HEK293 (cell line): ENCODE data around the gene RSPO4.

Experiments used
- CTCF ChIA-PET: fragments of 350-600 bp; formaldehyde crosslinking; extraction: SDS; loops from one replicate; lab custom pipeline; 2021; ENCODE audit warnings: antibody characterized with exemption; lab: Yijun Ruan, JAX
- POLR2A ChIA-PET: fragments of 300-600 bp; formaldehyde crosslinking; extraction: SDS; loops from one replicate; lab custom pipeline; 2020; ENCODE audit warnings: antibody characterized with exemption, inconsistent platforms; lab: Yijun Ruan, JAX
- H3K27ac ChIP-seq: fragments of 200-500 bp; sonication (Bioruptor generic); 2 replicates; pipeline ENCODE4 v1.5.1; 2014; ENCODE audit warnings: low read depth, low read length, control low read depth, inconsistent platforms; ENCODE audit errors: extremely low read depth
- H3K36me3 ChIP-seq, 2 experiments: fragments of 200-500 bp in 1 of 2; sonication (Bioruptor generic) in 1 of 2; 1 replicate in 1 of 2; 2 replicates in 1 of 2; pipeline ENCODE4 v1.5.1; 2014 to 2017; ENCODE audit warnings: inconsistent platforms in 2 of 2, low read length in 2 of 2; ENCODE audit not compliant: control insufficient read depth in 2 of 2, insufficient read depth in 1 of 2
- H3K4me1 ChIP-seq: fragments of 200-500 bp; sonication (Bioruptor generic); 2 replicates; pipeline ENCODE4 v1.5.1; 2014; ENCODE audit warnings: mild to moderate bottlenecking, low read length, inconsistent platforms; ENCODE audit not compliant: control insufficient read depth, insufficient read depth
- H3K4me3 ChIP-seq: 2 replicates; pipeline ENCODE4 v1.5.1; 2011; ENCODE audit warnings: low read depth, mild to moderate bottlenecking, control low read depth, low read length, moderate library complexity
- H3K9me3 ChIP-seq: fragments of 200-500 bp; sonication (Bioruptor generic); 2 replicates; pipeline ENCODE4 v1.5.1; 2014; ENCODE audit warnings: low read depth, low read length, inconsistent platforms; ENCODE audit not compliant: control insufficient read depth, insufficient read depth
- EGR2 ChIP-seq: fragments of 450-650 bp; formaldehyde crosslinking; IDR thresholded peaks from 2 replicates; pipeline ENCODE4 v1.5.1; 2016; ENCODE audit warnings: low read depth, missing biosample characterization, missing genetic modification characterization
- HOXD13 ChIP-seq: sonication (generic); formaldehyde crosslinking; IDR thresholded peaks from 2 replicates; pipeline ENCODE4 v1.8.0; 2022; ENCODE audit warnings: missing genetic modification reagents, borderline replicate concordance
- MYNN ChIP-seq: fragments of 450-650 bp; formaldehyde crosslinking; IDR thresholded peaks from 2 replicates; pipeline ENCODE4 v1.5.1; 2016; ENCODE audit warnings: missing biosample characterization, missing genetic modification characterization, borderline replicate concordance
- ZNF10 ChIP-seq: fragments of 450-650 bp; formaldehyde crosslinking; IDR thresholded peaks from 2 replicates; pipeline ENCODE4 v1.5.1; 2017; ENCODE audit warnings: missing biosample characterization, missing genetic modification characterization
- ZNF16 ChIP-seq: fragments of 450-650 bp; formaldehyde crosslinking; IDR thresholded peaks from 2 replicates; pipeline ENCODE4 v1.5.1; 2016; ENCODE audit warnings: low read depth, missing biosample characterization, missing genetic modification characterization
- ZNF169 ChIP-seq: fragments of 450-650 bp; formaldehyde crosslinking; IDR thresholded peaks from 2 replicates; pipeline ENCODE4 v1.5.1; 2016; ENCODE audit warnings: missing biosample characterization, missing genetic modification characterization
- ZNF23 ChIP-seq: fragments of 450-650 bp; formaldehyde crosslinking; IDR thresholded peaks from 2 replicates; pipeline ENCODE4 v1.5.1; 2016; ENCODE audit warnings: missing biosample characterization, missing genetic modification characterization, borderline replicate concordance
- ZNF366 ChIP-seq: fragments of 450-650 bp; formaldehyde crosslinking; conservative IDR thresholded peaks from 2 replicates; pipeline ENCODE4 v1.5.1; 2016; ENCODE audit warnings: missing biosample characterization, missing genetic modification characterization
- ZNF426 ChIP-seq: fragments of 450-650 bp; formaldehyde crosslinking; IDR thresholded peaks from 2 replicates; pipeline ENCODE4 v1.5.1; 2017; ENCODE audit warnings: missing biosample characterization, missing genetic modification characterization, mild to moderate bottlenecking, inconsistent platforms, moderate library complexity
- ZNF600 ChIP-seq: fragments of 450-650 bp; formaldehyde crosslinking; IDR thresholded peaks from 2 replicates; pipeline ENCODE4 v1.5.1; 2016; ENCODE audit warnings: missing biosample characterization, missing genetic modification characterization
- ZNF654 ChIP-seq: fragments of 450-650 bp; formaldehyde crosslinking; IDR thresholded peaks from 2 replicates; pipeline ENCODE4 v1.5.1; 2016; ENCODE audit warnings: low read depth, missing biosample characterization, missing genetic modification characterization
- ZSCAN23 ChIP-seq: fragments of 450-650 bp; formaldehyde crosslinking; IDR thresholded peaks from 2 replicates; pipeline ENCODE4 v1.5.1; 2016; ENCODE audit warnings: missing biosample characterization, missing genetic modification characterization
- ZXDB ChIP-seq: fragments of 450-650 bp; formaldehyde crosslinking; IDR thresholded peaks from 2 replicates; pipeline ENCODE4 v1.5.1; 2016; ENCODE audit warnings: missing biosample characterization, missing genetic modification characterization
- TF ChIP-seq, protein P1 (sequence below): fragments of 450-650 bp; formaldehyde crosslinking; IDR thresholded peaks from 2 replicates; pipeline ENCODE4 v1.5.1; 2016; ENCODE audit warnings: missing biosample characterization, missing genetic modification characterization
- TF ChIP-seq, protein P2 (sequence below): fragments of 450-650 bp; formaldehyde crosslinking; IDR thresholded peaks from 2 replicates; pipeline ENCODE4 v1.5.1; 2016; ENCODE audit warnings: missing biosample characterization, missing genetic modification characterization
- TF ChIP-seq, protein P3 (sequence below): fragments of 450-650 bp; formaldehyde crosslinking; IDR thresholded peaks from 2 replicates; pipeline ENCODE4 v1.5.0; 2017; ENCODE audit warnings: missing biosample characterization, missing genetic modification characterization, borderline replicate concordance
- TF ChIP-seq, protein P4 (sequence below): fragments of 450-650 bp; formaldehyde crosslinking; IDR thresholded peaks from 2 replicates; pipeline ENCODE4 v1.5.1; 2016; ENCODE audit warnings: missing biosample characterization, missing genetic modification characterization
- TF ChIP-seq, protein P5 (sequence below): fragments of 450-650 bp; formaldehyde crosslinking; IDR thresholded peaks from 2 replicates; pipeline ENCODE4 v1.5.1; 2016; ENCODE audit warnings: missing biosample characterization, missing genetic modification characterization
- TF ChIP-seq, protein P6 (sequence below): fragments of 450-650 bp; formaldehyde crosslinking; IDR thresholded peaks from 2 replicates; pipeline ENCODE4 v1.5.1; 2016; ENCODE audit warnings: missing biosample characterization, missing genetic modification characterization, low read depth

Gene RSPO4

DNA sequence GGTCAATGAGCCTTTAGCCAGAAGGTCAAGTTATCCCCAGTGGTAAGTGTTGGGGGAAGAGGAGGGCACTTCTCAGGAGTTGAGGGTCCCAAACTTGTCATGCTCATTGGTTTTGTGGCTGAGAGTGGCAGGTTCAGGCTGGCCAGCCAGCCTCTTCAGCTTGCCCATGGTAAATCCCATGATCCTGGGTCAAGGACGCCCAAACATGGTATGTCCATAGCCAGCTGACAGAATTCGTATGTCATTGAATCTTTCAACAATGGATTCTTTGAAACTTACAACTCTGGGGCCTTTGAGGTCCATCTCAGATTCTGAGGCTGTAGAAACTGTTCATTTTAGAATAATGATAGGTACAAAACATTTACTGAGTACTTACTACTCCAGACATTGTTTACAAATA is 36.1 kb upstream of the RSPO4 start (continued):
- TF ChIP-seq, protein P1, sequence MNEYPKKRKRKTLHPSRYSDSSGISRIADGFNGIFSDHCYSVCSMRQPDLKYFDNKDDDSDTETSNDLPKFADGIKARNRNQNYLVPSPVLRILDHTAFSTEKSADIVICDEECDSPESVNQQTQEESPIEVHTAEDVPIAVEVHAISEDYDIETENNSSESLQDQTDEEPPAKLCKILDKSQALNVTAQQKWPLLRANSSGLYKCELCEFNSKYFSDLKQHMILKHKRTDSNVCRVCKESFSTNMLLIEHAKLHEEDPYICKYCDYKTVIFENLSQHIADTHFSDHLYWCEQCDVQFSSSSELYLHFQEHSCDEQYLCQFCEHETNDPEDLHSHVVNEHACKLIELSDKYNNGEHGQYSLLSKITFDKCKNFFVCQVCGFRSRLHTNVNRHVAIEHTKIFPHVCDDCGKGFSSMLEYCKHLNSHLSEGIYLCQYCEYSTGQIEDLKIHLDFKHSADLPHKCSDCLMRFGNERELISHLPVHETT: no peak

DNA sequence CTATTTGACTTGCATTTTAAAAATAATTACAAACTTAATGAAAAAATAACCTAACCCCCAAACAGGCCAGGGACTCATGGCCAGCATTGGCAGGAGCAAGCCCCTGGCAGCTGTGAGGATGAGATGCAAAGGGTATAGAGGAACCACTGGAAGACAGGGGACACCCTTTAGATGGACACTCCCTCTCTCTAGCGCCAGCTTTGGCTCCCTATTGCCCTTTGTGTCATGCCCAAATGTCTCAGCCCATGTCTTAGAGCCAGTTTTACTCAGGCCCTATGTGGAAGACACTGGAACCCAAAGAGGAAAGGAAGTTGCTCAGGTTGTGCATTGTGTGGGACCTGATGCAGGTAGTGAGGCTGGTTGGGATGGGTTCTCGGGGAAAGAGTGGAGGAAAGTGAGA is 34.9 kb upstream of the RSPO4 start:
- TF ChIP-seq ZSCAN23 (tag by site-specific recombination) (no peak), ZNF654 (tag by site-specific recombination) (no peak), ZNF16 (peak; percentile 86)
- H3K4me1 ChIP-seq: no peaks in the 10 kb centered on the region
- POLR2A ChIA-PET: no interaction called here
- H3K4me3 ChIP-seq: no peak overlapping the region
- H3K9me3 ChIP-seq: no peaks in the 10 kb centered on the region
- no peaks in the 10 kb centered on the region for H3K36me3 ChIP-seq
- no peak overlapping the region for H3K27ac ChIP-seq
- CTCF ChIA-PET: interaction anchor here (0.7 kb wide), 1 partner anchor 148 kb away, joined by 4 read pairs; no protein-coding TSS in a partner anchor

DNA sequence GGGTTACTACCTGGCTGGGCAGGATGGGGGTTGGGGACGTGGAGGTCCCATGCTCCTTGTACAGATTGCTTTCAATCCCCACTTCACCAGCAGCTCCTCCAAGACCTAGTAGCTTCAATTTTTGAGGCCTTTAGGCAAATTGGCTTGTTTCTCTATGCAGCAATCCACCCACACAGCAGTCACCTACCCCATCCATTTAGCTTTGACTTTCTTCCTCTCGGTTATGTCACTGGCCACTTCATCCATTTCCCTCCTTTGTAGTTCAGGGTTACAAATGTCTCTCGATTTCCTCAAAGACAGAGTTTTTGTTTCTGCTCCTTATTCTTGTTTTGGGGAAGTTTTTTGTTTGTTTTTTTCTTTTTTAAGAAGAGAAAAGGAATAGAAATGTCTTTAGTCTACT is 33.4 kb upstream of the RSPO4 start:
- POLR2A ChIA-PET: no interaction called here
- H3K9me3 ChIP-seq: no peaks in the 10 kb centered on the region
- TF ChIP-seq ZXDB (tag by site-specific recombination) (no peak), MYNN (tag by site-specific recombination) (no peak), ZNF23 (no peak)
- TF ChIP-seq, all 188 proteins: peak for 0
- Histone ChIP-seq H3K36me3 (no peaks in the 10 kb centered on the region), H3K27ac (no peak overlapping the region), H3K4me3 (no peak overlapping the region), H3K4me1 (no peaks in the 10 kb centered on the region)
- CTCF ChIA-PET: interaction anchor here (0.7 kb wide), 1 partner anchor 31 kb away, joined by 3 read pairs; no protein-coding TSS in a partner anchor

DNA sequence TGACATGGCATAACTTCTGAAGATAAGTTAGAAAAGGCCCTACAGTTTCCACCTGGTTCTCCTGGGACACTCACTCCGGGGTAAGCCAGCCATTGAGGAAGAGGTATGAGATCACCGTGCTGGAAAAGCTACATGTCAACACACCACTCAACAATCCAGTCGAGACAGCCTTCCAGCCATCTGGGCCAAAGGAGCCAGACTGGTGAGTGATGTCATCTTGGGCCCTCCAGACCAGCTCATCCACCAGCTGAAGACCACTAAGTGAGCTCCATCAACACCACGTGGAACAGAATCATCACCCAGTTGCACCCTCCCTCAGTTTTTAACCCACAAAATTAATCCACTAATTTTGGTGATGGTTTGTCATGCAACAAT is 32.3 kb upstream of the RSPO4 start:
- Histone ChIP-seq H3K4me1 (no peaks in the 10 kb centered on the region), H3K9me3 (no peaks in the 10 kb centered on the region), H3K27ac (no peak overlapping the region), H3K4me3 (no peak overlapping the region), H3K36me3 (no peaks in the 10 kb centered on the region)
- ChIA-PET CTCF (interaction anchor here (0.8 kb wide), 1 partner anchor 179 kb away, joined by 3 read pairs; no protein-coding TSS in a partner anchor), POLR2A (no interaction called here)
- TF ChIP-seq, protein P2, sequence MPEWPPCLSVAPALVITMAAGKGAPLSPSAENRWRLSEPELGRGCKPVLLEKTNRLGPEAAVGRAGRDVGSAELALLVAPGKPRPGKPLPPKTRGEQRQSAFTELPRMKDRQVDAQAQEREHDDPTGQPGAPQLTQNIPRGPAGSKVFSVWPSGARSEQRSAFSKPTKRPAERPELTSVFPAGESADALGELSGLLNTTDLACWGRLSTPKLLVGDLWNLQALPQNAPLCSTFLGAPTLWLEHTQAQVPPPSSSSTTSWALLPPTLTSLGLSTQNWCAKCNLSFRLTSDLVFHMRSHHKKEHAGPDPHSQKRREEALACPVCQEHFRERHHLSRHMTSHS: no peak
- TF ChIP-seq, protein P3, sequence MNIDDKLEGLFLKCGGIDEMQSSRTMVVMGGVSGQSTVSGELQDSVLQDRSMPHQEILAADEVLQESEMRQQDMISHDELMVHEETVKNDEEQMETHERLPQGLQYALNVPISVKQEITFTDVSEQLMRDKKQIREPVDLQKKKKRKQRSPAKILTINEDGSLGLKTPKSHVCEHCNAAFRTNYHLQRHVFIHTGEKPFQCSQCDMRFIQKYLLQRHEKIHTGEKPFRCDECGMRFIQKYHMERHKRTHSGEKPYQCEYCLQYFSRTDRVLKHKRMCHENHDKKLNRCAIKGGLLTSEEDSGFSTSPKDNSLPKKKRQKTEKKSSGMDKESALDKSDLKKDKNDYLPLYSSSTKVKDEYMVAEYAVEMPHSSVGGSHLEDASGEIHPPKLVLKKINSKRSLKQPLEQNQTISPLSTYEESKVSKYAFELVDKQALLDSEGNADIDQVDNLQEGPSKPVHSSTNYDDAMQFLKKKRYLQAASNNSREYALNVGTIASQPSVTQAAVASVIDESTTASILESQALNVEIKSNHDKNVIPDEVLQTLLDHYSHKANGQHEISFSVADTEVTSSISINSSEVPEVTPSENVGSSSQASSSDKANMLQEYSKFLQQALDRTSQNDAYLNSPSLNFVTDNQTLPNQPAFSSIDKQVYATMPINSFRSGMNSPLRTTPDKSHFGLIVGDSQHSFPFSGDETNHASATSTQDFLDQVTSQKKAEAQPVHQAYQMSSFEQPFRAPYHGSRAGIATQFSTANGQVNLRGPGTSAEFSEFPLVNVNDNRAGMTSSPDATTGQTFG (tag by site-specific recombination): no peak
- TF ChIP-seq, protein P4, sequence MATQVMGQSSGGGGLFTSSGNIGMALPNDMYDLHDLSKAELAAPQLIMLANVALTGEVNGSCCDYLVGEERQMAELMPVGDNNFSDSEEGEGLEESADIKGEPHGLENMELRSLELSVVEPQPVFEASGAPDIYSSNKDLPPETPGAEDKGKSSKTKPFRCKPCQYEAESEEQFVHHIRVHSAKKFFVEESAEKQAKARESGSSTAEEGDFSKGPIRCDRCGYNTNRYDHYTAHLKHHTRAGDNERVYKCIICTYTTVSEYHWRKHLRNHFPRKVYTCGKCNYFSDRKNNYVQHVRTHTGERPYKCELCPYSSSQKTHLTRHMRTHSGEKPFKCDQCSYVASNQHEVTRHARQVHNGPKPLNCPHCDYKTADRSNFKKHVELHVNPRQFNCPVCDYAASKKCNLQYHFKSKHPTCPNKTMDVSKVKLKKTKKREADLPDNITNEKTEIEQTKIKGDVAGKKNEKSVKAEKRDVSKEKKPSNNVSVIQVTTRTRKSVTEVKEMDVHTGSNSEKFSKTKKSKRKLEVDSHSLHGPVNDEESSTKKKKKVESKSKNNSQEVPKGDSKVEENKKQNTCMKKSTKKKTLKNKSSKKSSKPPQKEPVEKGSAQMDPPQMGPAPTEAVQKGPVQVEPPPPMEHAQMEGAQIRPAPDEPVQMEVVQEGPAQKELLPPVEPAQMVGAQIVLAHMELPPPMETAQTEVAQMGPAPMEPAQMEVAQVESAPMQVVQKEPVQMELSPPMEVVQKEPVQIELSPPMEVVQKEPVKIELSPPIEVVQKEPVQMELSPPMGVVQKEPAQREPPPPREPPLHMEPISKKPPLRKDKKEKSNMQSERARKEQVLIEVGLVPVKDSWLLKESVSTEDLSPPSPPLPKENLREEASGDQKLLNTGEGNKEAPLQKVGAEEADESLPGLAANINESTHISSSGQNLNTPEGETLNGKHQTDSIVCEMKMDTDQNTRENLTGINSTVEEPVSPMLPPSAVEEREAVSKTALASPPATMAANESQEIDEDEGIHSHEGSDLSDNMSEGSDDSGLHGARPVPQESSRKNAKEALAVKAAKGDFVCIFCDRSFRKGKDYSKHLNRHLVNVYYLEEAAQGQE (tag by site-specific recombination): no peak
- TF ChIP-seq, protein P5, sequence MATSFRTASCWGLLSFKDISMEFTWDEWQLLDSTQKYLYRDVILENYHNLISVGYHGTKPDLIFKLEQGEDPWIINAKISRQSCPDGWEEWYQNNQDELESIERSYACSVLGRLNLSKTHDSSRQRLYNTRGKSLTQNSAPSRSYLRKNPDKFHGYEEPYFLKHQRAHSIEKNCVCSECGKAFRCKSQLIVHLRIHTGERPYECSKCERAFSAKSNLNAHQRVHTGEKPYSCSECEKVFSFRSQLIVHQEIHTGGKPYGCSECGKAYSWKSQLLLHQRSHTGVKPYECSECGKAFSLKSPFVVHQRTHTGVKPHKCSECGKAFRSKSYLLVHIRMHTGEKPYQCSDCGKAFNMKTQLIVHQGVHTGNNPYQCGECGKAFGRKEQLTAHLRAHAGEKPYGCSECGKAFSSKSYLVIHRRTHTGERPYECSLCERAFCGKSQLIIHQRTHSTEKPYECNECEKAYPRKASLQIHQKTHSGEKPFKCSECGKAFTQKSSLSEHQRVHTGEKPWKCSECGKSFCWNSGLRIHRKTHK: no peak
- TF ChIP-seq ZNF426 (tag by site-specific recombination): no peak
- peak; percentile 87 for TF ChIP-seq ZNF600 (tag by site-specific recombination)
- TF ChIP-seq ZNF366 (tag by site-specific recombination): peak; percentile 18; the same call in 1 of the 2 replicates
- no peak for TF ChIP-seq EGR2
- TF ChIP-seq HOXD13: no peak
- TF ChIP-seq ZNF169 (tag by site-specific recombination): no peak
- no peak for TF ChIP-seq ZNF10 (tag by site-specific recombination)
- TF ChIP-seq, protein P6, sequence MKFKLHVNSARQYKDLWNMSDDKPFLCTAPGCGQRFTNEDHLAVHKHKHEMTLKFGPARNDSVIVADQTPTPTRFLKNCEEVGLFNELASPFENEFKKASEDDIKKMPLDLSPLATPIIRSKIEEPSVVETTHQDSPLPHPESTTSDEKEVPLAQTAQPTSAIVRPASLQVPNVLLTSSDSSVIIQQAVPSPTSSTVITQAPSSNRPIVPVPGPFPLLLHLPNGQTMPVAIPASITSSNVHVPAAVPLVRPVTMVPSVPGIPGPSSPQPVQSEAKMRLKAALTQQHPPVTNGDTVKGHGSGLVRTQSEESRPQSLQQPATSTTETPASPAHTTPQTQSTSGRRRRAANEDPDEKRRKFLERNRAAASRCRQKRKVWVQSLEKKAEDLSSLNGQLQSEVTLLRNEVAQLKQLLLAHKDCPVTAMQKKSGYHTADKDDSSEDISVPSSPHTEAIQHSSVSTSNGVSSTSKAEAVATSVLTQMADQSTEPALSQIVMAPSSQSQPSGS (tag by site-specific recombination): peak; percentile 54; the same call in 1 of the 2 replicates
